Gastrocnemius medialis (tissue), 4 donors: Measurements from ENCODE around the gene RASL12. TPM values are rescaled to one million over a fixed set of nuclear protein-coding genes. Genes with fewer than 3 reads are reported as not detected.

ENCODE experiments used
- ATAC-seq, 2 donors: fragments of 150-250 bp; one replicate each; pipeline ENCODE4 v1.9.1; 2016
- DNase-seq, 2 donors: peaks; one replicate each; pipeline ENCODE4 v3.0.0-alpha.2; 2019
- H3K27ac ChIP-seq, 4 donors: fragments of 200-600 bp; sonication (generic); 1 replicate in 1 of 4; 2 replicates in 3 of 4; pipeline ENCODE4 v1.5.1; 2016 to 2018; ENCODE audit warnings: mild to moderate bottlenecking in 2 of 4, moderate library complexity in 1 of 4
- H3K27me3 ChIP-seq, 3 donors: fragments of 200-600 bp; sonication (generic) in 2 of 3; 1 replicate in 1 of 3; 2 replicates in 2 of 3; pipeline versions ENCODE4 v1.5.1 to v1.6.0; 2016 to 2019; ENCODE audit warnings: mild to moderate bottlenecking in 1 of 3, moderate library complexity in 1 of 3
- H3K36me3 ChIP-seq, 2 donors: fragments of 200-600 bp; sonication (generic) in 1 of 2; one replicate each; pipeline ENCODE4 v1.5.1; 2017 to 2018
- H3K4me1 ChIP-seq, 2 donors: fragments of 200-600 bp; sonication (generic) in 1 of 2; one replicate each; pipeline ENCODE4 v1.5.1; 2016 to 2017; ENCODE audit warnings: mild to moderate bottlenecking in 2 of 2
- H3K4me3 ChIP-seq, 4 donors: fragments of 200-600 bp; sonication (generic) in 3 of 4; 1 replicate in 1 of 4; 2 replicates in 3 of 4; pipeline ENCODE4 v1.5.1; 2016 to 2019; ENCODE audit warnings: mild to moderate bottlenecking in 2 of 4
- H3K9me3 ChIP-seq, 3 donors: fragments of 200-600 bp; sonication (generic) in 2 of 3; 1 replicate in 1 of 3; 2 replicates in 2 of 3; pipeline ENCODE4 v1.5.1; 2016 to 2019
- CTCF ChIP-seq, 5 experiments: fragments of 450-650 bp in 3 of 5; fragments of 200-600 bp in 2 of 5; sonication (generic) in 2 of 5; IDR thresholded peaks in 4 of 5; conservative IDR thresholded peaks in 1 of 5; 1 replicate in 4 of 5; 2 replicates in 1 of 5; pipeline ENCODE4 v1.5.1; 2016 to 2019; ENCODE audit warnings: antibody characterized with exemption in 5 of 5, mild to moderate bottlenecking in 3 of 5, moderate library complexity in 3 of 5
- POLR2A ChIP-seq, 2 donors: fragments of 450-650 bp; IDR thresholded peaks; one replicate each; pipeline ENCODE4 v1.6.1; 2017; ENCODE audit warnings: antibody characterized with exemption in 2 of 2, mild to moderate bottlenecking in 2 of 2, moderate library complexity in 2 of 2
- in situ Hi-C, 4 donors: fragments of 200-750 bp; cut with MboI; loops; one replicate each; pipeline versions ENCODE4 v1.15.0 to v1.8.0; 2017; ENCODE audit warnings: low sequenced_read_pairs in 4 of 4
- intact Hi-C: fragments of 100-400 bp; cut with DNase I; formaldehyde crosslinking; loops from one replicate; pipeline ENCODE4 v1.15.1; 2023; ENCODE audit warnings: low total_unique reads
- total RNA-seq, 4 donors: library from RNA; depleted of rRNA; stranded (reverse); fragments of >200 nt; gene quantifications; one replicate each; pipeline versions ENCODE4 v1.1.0 to v1.2.3, GENCODE V29; 2016

RASL12 gene
- total RNA-seq, 4 donors from 2014 or later: 2.8 to 8.2 (median 5.4) TPM

- no peaks in the 10 kb centered on the region for H3K9me3 ChIP-seq
- no peak overlapping the region for H3K27ac ChIP-seq
- peaks cover 0 to 6% of the 10 kb centered on the region in 2 donors for H3K4me1 ChIP-seq
- TF ChIP-seq POLR2A (IDR thresholded peaks at IDR 0.05): no peak
- TF ChIP-seq CTCF (IDR thresholded peaks at IDR 0.05 in 4 of 5, conservative IDR thresholded peaks at IDR 0.05 in 1 of 5): no peak
- intact Hi-C loops (no loop called here), in situ Hi-C loops (loop anchor here (10.0 to 25.0 kb wide), 4 partner anchors 46 to 249 kb away; partner anchors contain the start of genes PARP16 (in 3 of the 4) and RNU5A-1 (in 3 of the 4))
- H3K4me3 ChIP-seq: no peak overlapping the region
- H3K27me3 ChIP-seq: no peaks in the 10 kb centered on the region
- no peak for ATAC-seq
- no peak for DNase-seq
- no peaks in the 10 kb centered on the region for H3K36me3 ChIP-seq
Observed at GRCh38 chr15:65038428-65038827, 29.4 kb downstream of the RASL12 start.

DNA sequence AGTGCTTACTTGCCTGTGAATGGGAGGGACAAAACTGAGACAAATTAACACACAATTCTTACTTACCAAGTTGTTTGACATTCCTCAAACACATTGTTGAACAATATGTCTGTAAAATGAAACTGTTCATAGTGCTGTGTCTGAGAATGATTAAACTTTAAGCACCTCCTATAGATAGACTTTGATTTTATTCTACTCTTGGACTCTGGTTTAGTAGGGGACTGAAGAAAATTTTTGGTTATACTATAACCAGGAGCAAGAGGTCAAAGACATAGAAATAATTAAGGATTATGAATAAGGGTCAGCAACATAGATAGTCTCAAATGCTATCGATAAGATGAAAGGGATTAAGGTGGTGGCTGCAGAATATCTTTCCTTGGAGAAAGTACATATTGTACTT is 30.5 kb downstream of the RASL12 start:
- intact Hi-C loops (no loop called here), in situ Hi-C loops (loop anchor here (10.0 to 25.0 kb wide), 4 partner anchors 47 to 250 kb away; partner anchors contain the start of genes PARP16 (in 3 of the 4) and RNU5A-1 (in 3 of the 4))
- H3K4me1 ChIP-seq: peaks cover 0 to 3% of the 10 kb centered on the region in 2 donors
- ATAC-seq (no peak), DNase-seq (no peak)
- no peaks in the 10 kb centered on the region for H3K27me3 ChIP-seq
- H3K4me3 ChIP-seq: no peak overlapping the region
- H3K9me3 ChIP-seq: no peaks in the 10 kb centered on the region
- no peaks in the 10 kb centered on the region for H3K36me3 ChIP-seq
- no peak overlapping the region for H3K27ac ChIP-seq
- TF ChIP-seq CTCF (IDR thresholded peaks at IDR 0.05 in 4 of 5, conservative IDR thresholded peaks at IDR 0.05 in 1 of 5) (no peak), POLR2A (IDR thresholded peaks at IDR 0.05) (no peak)

DNA sequence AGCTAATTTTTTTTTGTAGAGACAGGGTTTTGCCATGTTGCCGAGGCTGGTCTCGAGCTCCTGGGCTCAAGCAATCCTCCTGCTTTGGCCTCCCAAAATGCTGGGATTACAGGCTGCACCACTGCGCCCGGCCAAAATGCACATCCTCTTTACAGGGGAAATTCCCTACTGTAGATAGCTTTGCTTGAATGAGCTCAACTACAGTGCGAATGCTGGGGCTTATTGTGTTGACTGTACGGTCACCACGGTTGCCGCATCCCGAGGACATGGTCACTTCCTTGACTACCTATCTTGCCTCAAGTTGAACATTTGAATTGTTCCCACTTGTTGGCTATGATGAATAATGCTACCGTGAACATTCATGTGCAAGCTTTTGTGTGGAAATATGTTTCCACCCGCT is 33.1 kb downstream of the RASL12 start:
- no peaks in the 10 kb centered on the region for H3K36me3 ChIP-seq
- H3K9me3 ChIP-seq: no peaks in the 10 kb centered on the region
- H3K4me1 ChIP-seq: peaks cover 0 to 3% of the 10 kb centered on the region in 2 donors
- no peak for ATAC-seq
- no peak overlapping the region for H3K4me3 ChIP-seq
- no peak overlapping the region for H3K27ac ChIP-seq
- H3K27me3 ChIP-seq: no peaks in the 10 kb centered on the region
- in situ Hi-C loops (loop anchor here (10.0 to 25.0 kb wide), 4 partner anchors 50 to 253 kb away; partner anchors contain the start of genes PARP16 (in 3 of the 4) and RNU5A-1 (in 3 of the 4)), intact Hi-C loops (no loop called here)
- no peak for TF ChIP-seq CTCF (IDR thresholded peaks at IDR 0.05 in 4 of 5, conservative IDR thresholded peaks at IDR 0.05 in 1 of 5)
- TF ChIP-seq POLR2A (IDR thresholded peaks at IDR 0.05): no peak
- no peak for DNase-seq

DNA sequence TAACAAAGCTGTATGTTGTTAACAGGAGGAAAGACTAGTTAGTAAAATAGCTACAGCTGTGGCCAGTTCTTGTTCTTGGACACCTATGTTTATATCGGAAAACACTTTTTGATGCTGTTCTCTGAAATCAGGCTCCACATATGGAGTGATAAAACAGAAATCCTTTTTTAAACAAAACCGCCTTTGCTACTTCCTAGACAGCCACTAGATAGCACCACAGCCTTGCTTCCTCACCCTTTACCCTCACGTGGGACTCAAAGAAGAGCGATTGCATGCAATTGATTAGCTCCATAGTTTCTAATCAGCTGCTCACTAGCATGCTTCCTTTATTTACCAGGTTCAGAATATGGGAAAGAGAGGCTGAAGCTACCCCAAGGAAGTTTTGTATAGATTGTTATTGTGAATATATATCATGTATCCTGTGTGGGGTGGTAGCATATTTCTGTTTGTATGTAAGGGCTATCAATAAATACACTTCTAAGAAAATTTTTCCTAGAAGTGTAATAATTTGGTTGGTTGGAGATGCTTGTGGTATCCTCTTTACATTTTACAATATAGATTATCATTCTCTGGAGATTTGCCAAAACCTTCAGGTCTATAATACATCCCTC is 34.0 kb downstream of the RASL12 start:
- in situ Hi-C loops: loop anchor here (10.0 to 25.0 kb wide), 4 partner anchors 51 to 254 kb away; partner anchors contain the start of genes PARP16 (in 3 of the 4) and RNU5A-1 (in 3 of the 4)
- TF ChIP-seq POLR2A (IDR thresholded peaks at IDR 0.05) (no peak), CTCF (IDR thresholded peaks at IDR 0.05 in 4 of 5, conservative IDR thresholded peaks at IDR 0.05 in 1 of 5) (peak in 2 of 5 experiments; percentile 20 to 36)
- Histone ChIP-seq H3K4me3 (no peak overlapping the region), H3K27me3 (no peaks in the 10 kb centered on the region), H3K36me3 (no peaks in the 10 kb centered on the region), H3K27ac (no peak overlapping the region), H3K4me1 (peaks cover 3 to 4% of the 10 kb centered on the region in 2 donors), H3K9me3 (no peaks in the 10 kb centered on the region)
- DNase-seq (no peak), ATAC-seq (no peak)
- intact Hi-C loops: no loop called here
